Loucy (cell line): ENCODE results near the gene MTHFSD.

Experiments
- H2AFZ ChIP-seq: fragments of 200-600 bp; sonication (generic); 2 replicates; pipeline ENCODE4 v1.6.0; 2016; ENCODE audit warnings: antibody characterized with exemption, mild to moderate bottlenecking, low read length, moderate library complexity
- H3F3A ChIP-seq: fragments of 200-600 bp; 2 replicates; pipeline ENCODE4 v1.6.0; 2016; ENCODE audit warnings: antibody characterized with exemption, low read depth, mild to moderate bottlenecking
- H3K27me3 ChIP-seq: fragments of 200-600 bp; sonication (generic); 2 replicates; pipeline ENCODE4 v1.6.1; 2014; ENCODE audit warnings: low read length, mild to moderate bottlenecking; ENCODE audit not compliant: insufficient read depth, poor library complexity, severe bottlenecking
- H3K36me3 ChIP-seq: fragments of 200-600 bp; sonication (generic); 2 replicates; pipeline ENCODE4 v1.6.1; 2016; ENCODE audit warnings: low read length; ENCODE audit not compliant: insufficient read depth
- H3K4me1 ChIP-seq: fragments of 200-600 bp; sonication (generic); 2 replicates; pipeline ENCODE4 v1.5.1; 2014; ENCODE audit warnings: low read length, mild to moderate bottlenecking; ENCODE audit not compliant: insufficient read depth, poor library complexity, severe bottlenecking
- H3K4me2 ChIP-seq: fragments of 200-600 bp; sonication (generic); 2 replicates; pipeline ENCODE4 v1.6.0; 2014; ENCODE audit warnings: antibody characterized with exemption, low read length, low read depth, mild to moderate bottlenecking; ENCODE audit not compliant: poor library complexity, severe bottlenecking
- H3K4me3 ChIP-seq: fragments of 200-600 bp; sonication (generic); 2 replicates; pipeline ENCODE4 v1.5.1; 2014; ENCODE audit warnings: low read length, mild to moderate bottlenecking, mixed read lengths; ENCODE audit not compliant: poor library complexity, severe bottlenecking
- H3K79me2 ChIP-seq: fragments of 200-600 bp; sonication (generic); 2 replicates; pipeline ENCODE4 v1.6.1; 2014; ENCODE audit warnings: low read length; ENCODE audit not compliant: insufficient read depth
- H3K9ac ChIP-seq: fragments of 200-600 bp; sonication (generic); 2 replicates; pipeline ENCODE4 v1.6.0; 2014; ENCODE audit warnings: mild to moderate bottlenecking, low read depth, low read length, moderate library complexity; ENCODE audit not compliant: poor library complexity, severe bottlenecking
- H3K9me2 ChIP-seq: fragments of 200-600 bp; sonication (generic); replicated peaks from 2 replicates; pipeline ENCODE4 v1.6.1; 2016; ENCODE audit warnings: low read depth, low read length, mixed read lengths
- H3K9me3 ChIP-seq: fragments of 200-600 bp; sonication (generic); 2 replicates; pipeline ENCODE4 v1.6.1; 2014; ENCODE audit warnings: mild to moderate bottlenecking, antibody characterized with exemption, low read length, low read depth; ENCODE audit not compliant: insufficient read depth
- H4K20me1 ChIP-seq: fragments of 200-600 bp; sonication (generic); 2 replicates; pipeline ENCODE4 v1.6.0; 2014; ENCODE audit warnings: antibody characterized with exemption, low read length, mild to moderate bottlenecking; ENCODE audit not compliant: insufficient read depth, poor library complexity, severe bottlenecking
- CTCF ChIP-seq: fragments of 200-600 bp; sonication (generic); conservative IDR thresholded peaks from 2 replicates; pipeline ENCODE4 v1.5.1; 2014; ENCODE audit warnings: mild to moderate bottlenecking, antibody characterized with exemption, low read length
- EZH2phosphoT487 ChIP-seq: fragments of 200-600 bp; IDR thresholded peaks from 2 replicates; pipeline ENCODE4 v1.6.1; 2018; ENCODE audit warnings: antibody characterized with exemption, mild to moderate bottlenecking, moderate library complexity, borderline replicate concordance

The MTHFSD gene

GRCh38 chr16:86522634-86523033 is 32.4 kb downstream of the MTHFSD start:
- Histone ChIP-seq H4K20me1 (no peaks in the 10 kb centered on the region), H3K9ac (no peak overlapping the region), H3K4me3 (no peak overlapping the region), H3K27me3 (no peaks in the 10 kb centered on the region), H3K4me2 (no peak overlapping the region), H3K9me2 (no peaks in the 10 kb centered on the region), H2AFZ (no peak overlapping the region), H3F3A (no peaks in the 10 kb centered on the region), H3K36me3 (no peaks in the 10 kb centered on the region), H3K9me3 (no peaks in the 10 kb centered on the region), H3K79me2 (no peaks in the 10 kb centered on the region), H3K4me1 (no peaks in the 10 kb centered on the region)
- no peak for TF ChIP-seq EZH2phosphoT487
- TF ChIP-seq CTCF, result no peak

- H4K20me1 ChIP-seq, result no peaks in the 10 kb centered on the region
- no peak overlapping the region for H3K4me3 ChIP-seq
- no peak overlapping the region for H3K4me2 ChIP-seq
- no peaks in the 10 kb centered on the region for H3K36me3 ChIP-seq
- no peak for TF ChIP-seq CTCF
- no peak for TF ChIP-seq EZH2phosphoT487
- H2AFZ ChIP-seq, result no peak overlapping the region
- no peaks in the 10 kb centered on the region for H3K27me3 ChIP-seq
- H3K9me3 ChIP-seq, result no peaks in the 10 kb centered on the region
- H3K4me1 ChIP-seq, result no peaks in the 10 kb centered on the region
- H3F3A ChIP-seq, result no peaks in the 10 kb centered on the region
- no peaks in the 10 kb centered on the region for H3K9me2 ChIP-seq
- H3K9ac ChIP-seq, result no peak overlapping the region
- H3K79me2 ChIP-seq, result no peaks in the 10 kb centered on the region
Measured at GRCh38 chr16:86521236-86522197, 33.5 kb downstream of the MTHFSD start.

- TF ChIP-seq EZH2phosphoT487, result no peak
- peak; percentile 38; the same call in 1 of the 2 replicates for TF ChIP-seq CTCF
- Histone ChIP-seq H4K20me1 (no peaks in the 10 kb centered on the region), H3K27me3 (no peaks in the 10 kb centered on the region), H3K4me2 (peak overlapping the region; percentile 40), H3K36me3 (no peaks in the 10 kb centered on the region), H3K9me3 (no peaks in the 10 kb centered on the region), H2AFZ (no peak overlapping the region), H3K9ac (no peak overlapping the region), H3K4me3 (peak overlapping the region; percentile 19), H3K79me2 (no peaks in the 10 kb centered on the region), H3K4me1 (no peaks in the 10 kb centered on the region), H3F3A (no peaks in the 10 kb centered on the region), H3K9me2 (no peaks in the 10 kb centered on the region)
Measured at GRCh38 chr16:86520317-86521210, 34.5 kb downstream of the MTHFSD start.
